Progenitor cell of endocrine pancreas (in vitro differentiated cells): ENCODE results near the gene CADM1. TPM values are rescaled to one million over a fixed set of nuclear protein-coding genes. Genes with fewer than 3 reads are reported as not detected.

Experiments used
- DNase-seq: peaks from one replicate; pipeline ENCODE4 v3.0.0; 2021; ENCODE audit warnings: low spot score; ENCODE audit not compliant: unreplicated experiment
- H3K27ac Mint-ChIP-seq: 2 replicates; pipeline ENCODE4 v1.8.0; 2021; ENCODE audit warnings: mild to moderate bottlenecking, moderate library complexity, mixed read lengths
- H3K27me3 Mint-ChIP-seq: 2 replicates; pipeline ENCODE4 v1.8.0; 2021; ENCODE audit warnings: mixed read lengths
- H3K36me3 Mint-ChIP-seq: 2 replicates; pipeline ENCODE4 v1.8.0; 2022; ENCODE audit warnings: mixed read lengths; ENCODE audit not compliant: insufficient read depth
- H3K4me1 Mint-ChIP-seq: 2 replicates; pipeline ENCODE4 v1.8.0; 2021; ENCODE audit warnings: low read depth, mixed read lengths
- H3K4me3 Mint-ChIP-seq: 2 replicates; pipeline ENCODE4 v1.8.0; 2021; ENCODE audit warnings: low read depth, mild to moderate bottlenecking, moderate library complexity, mixed read lengths
- H3K9me3 Mint-ChIP-seq: 2 replicates; pipeline ENCODE4 v1.8.0; 2021; ENCODE audit warnings: low read depth, mixed read lengths
- CTCF ChIP-seq: fragments of 200-600 bp; sonication (generic); IDR thresholded peaks from one replicate; pipeline ENCODE4 v1.5.0; 2021; ENCODE audit warnings: antibody characterized with exemption, mild to moderate bottlenecking; ENCODE audit not compliant: unreplicated experiment
- total RNA-seq: library from RNA; stranded (reverse); gene quantifications from 2 replicates; pipeline ENCODE4 v1.2.1, GENCODE V29; 2021

CADM1 gene
- total RNA-seq, 1 donor from 2014 or later: 147 TPM

DNA sequence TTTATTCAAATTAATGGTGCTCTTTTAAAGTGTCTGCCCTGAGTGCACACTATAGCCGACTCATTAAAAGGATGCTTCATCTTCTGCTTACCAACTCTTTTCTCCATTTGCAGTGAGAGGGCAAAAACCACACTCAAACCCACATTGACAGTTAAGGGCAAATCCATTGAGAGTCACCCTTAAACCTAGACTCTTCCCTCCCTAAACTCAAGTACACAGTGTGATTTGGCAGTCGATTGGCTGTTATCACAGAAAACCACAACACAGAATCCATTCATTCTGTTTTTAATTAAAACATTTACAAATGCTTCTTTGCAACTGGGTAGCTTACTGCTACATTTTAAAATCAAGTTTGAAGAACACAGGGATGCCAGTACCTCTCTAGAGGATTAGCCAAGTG, 120.0 kb downstream of the CADM1 start:
- Mint-ChIP-seq H3K9me3 (no peaks in the 10 kb centered on the region), H3K36me3 (no peaks in the 10 kb centered on the region), H3K27me3 (no peaks in the 10 kb centered on the region), H3K4me1 (no peaks in the 10 kb centered on the region), H3K4me3 (no peak overlapping the region), H3K27ac (no peak overlapping the region)
- DNase-seq: no peak
- no peak for TF ChIP-seq CTCF

DNA sequence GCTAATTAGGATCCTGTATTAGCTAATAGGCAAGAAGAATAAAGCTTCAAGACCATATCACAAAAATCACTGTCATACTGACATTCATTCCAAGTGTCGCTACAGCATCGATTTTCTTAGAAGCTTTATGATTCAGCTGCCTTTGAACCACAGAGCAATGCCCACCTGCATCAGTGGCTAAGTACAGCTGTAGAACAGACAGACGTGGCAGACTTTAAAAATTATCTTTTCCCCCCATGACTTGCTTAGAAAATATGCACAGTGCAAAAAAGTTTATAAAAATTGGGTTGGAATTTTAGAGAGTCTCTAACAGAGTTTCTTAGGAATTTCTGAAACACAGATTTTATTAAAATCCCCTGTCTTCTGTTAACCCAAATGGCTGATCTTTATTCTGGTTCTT, 120.8 kb downstream of the CADM1 start:
- no peak for TF ChIP-seq CTCF
- Mint-ChIP-seq H3K4me3 (no peak overlapping the region), H3K27me3 (no peaks in the 10 kb centered on the region)

DNA sequence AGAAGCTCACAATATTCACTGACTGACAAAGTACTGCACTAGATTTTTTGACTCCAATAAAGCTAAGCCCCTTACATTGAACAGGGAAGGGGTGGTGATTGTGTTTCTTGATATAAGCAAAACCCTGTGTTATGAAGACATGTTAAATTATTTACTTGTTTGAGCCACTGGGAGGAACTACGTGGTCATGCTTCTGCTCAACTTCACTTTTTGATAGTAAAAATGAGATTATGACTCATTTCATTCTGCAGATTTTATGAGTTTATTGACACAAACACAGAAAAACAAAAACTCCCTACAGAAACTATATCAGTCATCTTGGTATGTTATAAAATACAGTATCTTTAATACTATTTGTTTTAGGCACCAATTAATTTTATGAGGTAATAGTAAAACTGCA, 124.7 kb downstream of the CADM1 start:
- Mint-ChIP-seq H3K4me3 (no peak overlapping the region), H3K36me3 (no peaks in the 10 kb centered on the region), H3K9me3 (no peaks in the 10 kb centered on the region), H3K27me3 (no peaks in the 10 kb centered on the region), H3K4me1 (no peaks in the 10 kb centered on the region), H3K27ac (no peak overlapping the region)
- TF ChIP-seq CTCF: no peak
- DNase-seq: no peak

More for the DNA sequence above, 120.8 kb downstream of the CADM1 start:
- no peak for DNase-seq
- no peak overlapping the region for H3K27ac Mint-ChIP-seq
- no peaks in the 10 kb centered on the region for H3K4me1 Mint-ChIP-seq
- no peaks in the 10 kb centered on the region for H3K9me3 Mint-ChIP-seq
- no peaks in the 10 kb centered on the region for H3K36me3 Mint-ChIP-seq

- Mint-ChIP-seq H3K4me1 (no peaks in the 10 kb centered on the region), H3K4me3 (no peak overlapping the region), H3K27me3 (no peaks in the 10 kb centered on the region), H3K9me3 (no peaks in the 10 kb centered on the region), H3K36me3 (no peaks in the 10 kb centered on the region), H3K27ac (no peak overlapping the region)
- TF ChIP-seq CTCF: no peak
- no peak for DNase-seq
These were observed 125.7 kb downstream of the CADM1 start for GRCh38 chr11:115378557-115378956.

- Mint-ChIP-seq H3K36me3 (no peaks in the 10 kb centered on the region), H3K27ac (no peak overlapping the region)
These were observed 126.3 kb downstream of the CADM1 start for GRCh38 chr11:115377882-115378296.

More at GRCh38 chr11:115377882-115378296, 126.3 kb downstream of the CADM1 start:
- no peak for TF ChIP-seq CTCF
- Mint-ChIP-seq H3K9me3 (no peaks in the 10 kb centered on the region), H3K4me3 (no peak overlapping the region), H3K27me3 (no peaks in the 10 kb centered on the region), H3K4me1 (no peaks in the 10 kb centered on the region)
- DNase-seq: no peak
